HG03439 (cell line): ENCODE measurements around the gene SPTLC3.

Experiments
- ATAC-seq: cut with Tn5 transposase; IDR thresholded peaks from one replicate; pipeline ENCODE4 v1.9.1; 2021; ENCODE audit warnings: mild to moderate bottlenecking, moderate library complexity; ENCODE audit not compliant: unreplicated experiment

The SPTLC3 gene

GRCh38 chr20:13174402-13174801 is 165.6 kb downstream of the SPTLC3 start:
- ATAC-seq: no peak

DNA sequence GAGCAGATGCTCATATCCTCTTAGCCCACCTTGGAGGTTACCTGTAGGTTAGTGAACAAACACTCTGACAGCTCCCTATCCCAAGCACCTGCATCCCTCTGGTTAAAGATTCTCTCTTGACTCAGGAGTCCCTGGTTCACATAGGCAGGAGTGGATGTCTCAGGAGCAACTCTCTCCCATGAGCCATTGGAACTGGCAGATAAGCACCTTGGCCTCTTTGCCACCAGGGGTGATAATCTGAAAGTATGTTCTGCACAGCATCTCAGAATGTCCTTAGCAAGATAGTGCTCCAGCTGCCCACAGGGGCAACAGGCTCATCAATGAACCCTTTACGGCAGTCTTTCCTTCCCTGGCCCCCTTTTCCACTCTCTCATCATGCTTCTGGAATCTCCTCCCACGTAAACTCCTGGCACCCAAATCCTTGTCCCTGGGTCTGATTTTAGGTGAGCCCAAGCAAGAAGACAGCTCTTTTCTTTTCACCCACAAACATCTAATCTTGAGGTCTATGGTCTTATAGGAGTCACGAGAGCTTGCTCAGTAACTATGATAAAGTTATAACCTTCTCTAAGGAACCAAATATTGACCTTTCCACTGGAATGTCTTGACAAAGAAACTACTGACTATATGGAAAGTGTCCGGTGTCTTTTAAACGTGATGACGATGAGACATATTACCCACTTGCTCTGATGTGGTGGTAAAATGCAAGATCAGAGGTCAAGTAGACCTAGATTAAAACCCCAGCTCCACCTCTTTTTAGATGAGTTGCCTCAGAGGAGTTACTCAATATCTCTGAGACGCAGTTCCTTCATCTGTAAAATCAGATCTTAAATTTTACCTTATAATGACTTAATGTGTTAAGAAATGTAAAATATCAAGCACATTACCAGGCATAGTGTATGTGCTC is 172.5 kb downstream of the SPTLC3 start:
- ATAC-seq: no peak

- no peak for ATAC-seq
Observed at GRCh38 chr20:13183005-13183404, 174.2 kb downstream of the SPTLC3 start.

DNA sequence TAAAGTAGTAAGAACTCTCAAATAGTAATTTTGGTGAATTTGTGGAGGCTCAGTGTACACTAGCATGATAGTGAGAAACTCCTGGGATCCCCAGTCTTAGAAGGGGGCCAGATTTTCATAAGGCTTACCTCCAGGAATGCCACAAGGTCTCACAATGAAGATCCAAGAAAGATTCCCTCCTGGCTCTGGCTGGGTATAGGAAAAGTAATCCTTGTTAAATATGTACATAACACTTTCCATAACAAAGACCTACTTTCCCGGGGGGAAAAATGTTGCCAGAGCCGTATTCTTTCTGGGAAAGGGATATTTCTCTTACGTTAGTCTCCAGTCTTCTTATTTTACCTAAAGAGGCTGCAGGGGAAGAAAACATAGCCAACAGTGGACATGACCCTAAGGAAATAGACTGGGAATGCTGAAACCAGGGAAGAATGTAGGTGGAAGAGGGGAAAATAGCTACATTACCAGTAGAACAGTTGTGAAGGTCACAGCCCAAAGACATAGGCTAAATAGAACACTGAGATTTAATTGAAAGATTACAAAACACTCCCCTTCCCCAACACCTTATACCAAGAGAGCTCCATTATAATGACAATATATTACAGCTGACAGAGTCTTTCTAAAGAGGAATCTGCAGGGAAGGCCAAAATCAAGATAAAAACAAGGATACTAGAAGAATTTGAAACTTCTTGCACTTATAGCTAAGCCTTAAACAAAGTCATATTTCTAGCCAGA is 177.4 kb downstream of the SPTLC3 start:
- ATAC-seq: no peak

DNA sequence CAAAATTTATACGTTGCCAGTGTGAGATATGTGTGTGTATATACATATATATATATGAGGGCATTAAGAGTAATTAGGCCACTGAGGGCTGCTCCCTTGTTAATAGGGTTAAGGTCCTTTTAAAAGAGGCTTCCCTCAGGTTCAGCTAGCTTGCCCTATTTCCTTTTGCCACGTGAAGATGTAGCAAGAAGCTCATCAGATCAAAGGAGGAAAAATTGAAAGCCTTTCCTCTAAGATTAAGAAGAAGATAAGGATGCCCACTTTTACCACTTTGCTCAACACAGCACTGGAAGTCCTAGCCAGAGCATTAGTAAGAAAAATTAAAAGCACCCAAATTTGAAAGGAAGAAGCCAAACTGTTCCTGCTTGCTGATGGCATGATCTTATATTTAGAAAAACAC is 179.1 kb downstream of the SPTLC3 start:
- no peak for ATAC-seq

DNA sequence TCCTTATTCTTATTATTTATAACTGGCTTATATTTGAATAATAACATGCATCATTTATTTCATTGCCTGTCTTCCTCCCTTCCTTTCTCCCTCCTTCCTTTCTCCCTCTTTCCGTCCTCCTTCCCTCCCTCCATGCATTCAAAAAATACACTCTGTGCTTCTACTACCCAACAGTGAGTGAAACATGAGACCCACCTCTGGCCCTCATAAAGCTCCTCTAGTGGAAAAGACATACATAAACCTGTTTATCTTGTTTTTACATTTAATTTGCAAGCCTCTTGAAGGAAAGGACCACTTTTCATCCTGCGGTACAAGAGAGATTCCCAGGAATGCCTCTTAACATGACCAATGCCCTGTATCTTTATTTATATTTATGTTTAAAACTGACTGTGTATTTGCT is 190.5 kb downstream of the SPTLC3 start:
- no peak for ATAC-seq

DNA sequence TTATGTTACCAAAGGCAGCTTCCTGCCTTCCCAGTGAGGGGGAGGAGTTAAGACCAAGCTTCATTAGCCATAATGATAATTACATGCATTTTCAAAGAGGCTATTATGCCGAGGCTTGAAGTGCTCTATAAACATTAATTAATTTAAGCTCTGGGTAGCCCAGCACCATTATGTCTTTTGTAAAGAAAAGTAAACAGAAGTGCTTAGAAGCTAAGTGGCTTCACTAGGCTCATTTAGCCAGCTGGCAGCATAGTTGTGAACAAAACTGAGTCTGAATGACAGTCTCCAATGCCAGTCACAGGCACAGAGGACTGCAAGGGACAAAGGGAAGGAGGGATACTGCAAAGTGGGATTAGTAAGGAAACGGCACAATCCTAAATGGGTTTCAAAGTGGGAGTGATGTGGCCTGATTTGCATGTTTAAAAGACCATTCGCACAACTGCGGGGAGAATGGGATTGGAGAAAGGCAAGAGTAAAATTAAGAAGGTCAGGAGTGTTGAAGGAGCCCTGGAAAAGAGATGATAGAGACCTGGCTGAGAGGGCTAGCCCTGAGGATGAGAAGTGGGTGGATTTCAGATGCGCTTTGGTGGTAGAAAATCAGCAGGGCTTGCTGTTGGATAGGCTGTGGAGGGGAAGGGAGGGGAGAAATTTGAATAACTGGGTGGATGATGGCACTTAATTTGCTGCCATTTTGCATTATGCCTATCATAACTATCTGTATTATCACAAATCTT is 192.2 kb downstream of the SPTLC3 start:
- ATAC-seq: no peak

DNA sequence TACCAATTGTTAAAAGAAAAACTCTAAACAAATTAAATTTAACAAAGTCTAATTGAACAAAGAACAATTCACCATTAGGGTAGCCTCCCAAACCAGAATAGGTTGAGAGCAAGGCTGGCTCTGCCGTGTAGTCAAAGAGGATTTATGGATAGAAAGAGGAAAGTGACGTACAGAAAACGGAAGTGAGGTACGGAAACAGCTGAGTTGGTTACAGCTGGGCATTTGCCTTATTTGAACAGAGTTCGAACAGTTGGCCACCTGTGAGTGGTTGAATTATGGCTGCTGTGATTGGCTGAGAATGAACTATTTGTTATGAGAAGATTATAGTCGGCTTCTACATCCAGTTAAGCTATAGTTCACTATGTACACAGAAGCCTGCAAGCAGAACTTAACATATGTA is 193.8 kb downstream of the SPTLC3 start:
- ATAC-seq: no peak

- no peak for ATAC-seq
Observed at GRCh38 chr20:13205425-13205824, 196.7 kb downstream of the SPTLC3 start.

DNA sequence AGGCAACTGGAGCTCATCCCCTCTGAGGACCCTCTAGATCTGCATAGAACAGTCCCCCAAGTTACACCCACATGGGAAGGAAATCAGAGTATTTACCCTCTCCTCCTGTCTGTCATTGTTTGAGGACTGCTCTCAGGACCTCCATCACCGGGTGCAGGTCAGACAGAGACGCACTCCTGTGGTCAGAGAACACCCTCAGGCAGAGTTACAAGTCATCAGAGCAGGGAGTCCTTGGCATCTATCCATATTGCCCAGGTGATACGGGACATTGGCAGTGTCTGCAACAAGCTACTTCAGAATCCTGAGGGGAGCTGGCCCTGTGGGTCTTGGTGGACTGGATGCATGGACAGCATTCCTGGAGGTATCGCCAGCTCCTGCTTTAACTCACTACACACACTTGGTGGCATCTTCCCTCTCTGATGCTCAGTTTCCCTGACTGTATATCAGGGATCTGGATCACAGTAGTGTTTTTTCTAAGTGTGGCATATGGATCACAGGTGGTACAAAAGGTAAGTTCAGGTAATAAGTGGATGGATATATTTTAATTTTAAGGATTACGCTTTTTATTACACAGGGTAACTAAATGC is 197.2 kb downstream of the SPTLC3 start:
- ATAC-seq: no peak

DNA sequence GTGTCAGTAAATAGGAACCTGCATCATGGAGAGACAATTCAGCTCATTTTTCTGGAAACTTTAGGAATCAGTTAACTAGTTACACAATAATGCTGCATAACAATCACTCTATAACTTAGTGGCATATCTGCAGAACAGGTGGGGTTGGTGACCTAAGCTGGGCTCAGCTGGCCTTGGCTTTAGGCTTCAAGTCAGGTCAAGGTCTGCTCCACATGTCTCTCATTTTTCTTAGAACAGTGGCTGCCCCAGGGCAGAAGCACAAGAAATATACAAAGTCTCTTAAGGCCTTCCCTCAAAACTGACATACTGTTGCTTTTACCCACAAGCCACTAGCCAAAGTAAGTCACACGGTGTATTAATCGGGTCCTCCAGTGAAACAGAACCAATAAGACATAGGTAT is 198.2 kb downstream of the SPTLC3 start:
- no peak for ATAC-seq

DNA sequence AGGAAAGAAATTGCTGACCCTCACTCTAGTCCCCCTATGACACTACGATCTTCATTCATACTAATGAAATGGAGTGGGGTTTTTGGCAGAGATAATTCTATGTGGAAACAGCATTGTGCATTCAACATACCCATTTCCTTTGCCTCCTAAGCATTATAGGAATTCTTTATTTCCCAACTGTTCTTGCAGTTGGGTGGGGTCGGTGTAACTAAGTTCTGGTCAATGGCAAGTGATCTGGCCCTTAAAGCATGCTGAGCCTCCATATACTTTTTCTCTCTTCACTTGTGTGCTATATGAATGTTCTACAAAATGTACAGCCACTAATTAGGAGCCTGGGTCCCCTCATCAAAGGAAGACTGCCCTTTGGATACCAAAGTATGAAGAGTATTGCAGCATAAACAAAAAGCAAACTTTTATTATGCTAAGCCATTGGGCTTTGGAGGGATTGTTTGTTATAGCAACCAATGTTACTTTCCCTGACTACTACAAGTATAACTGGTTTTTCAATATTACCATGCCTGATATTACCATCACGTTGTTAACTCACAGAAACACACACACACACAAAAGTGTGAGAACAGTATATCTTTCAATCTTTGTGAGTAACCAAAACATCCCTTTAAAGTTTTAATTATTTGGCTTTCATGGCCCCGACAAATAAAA is 203.3 kb downstream of the SPTLC3 start:
- ATAC-seq: no peak

DNA sequence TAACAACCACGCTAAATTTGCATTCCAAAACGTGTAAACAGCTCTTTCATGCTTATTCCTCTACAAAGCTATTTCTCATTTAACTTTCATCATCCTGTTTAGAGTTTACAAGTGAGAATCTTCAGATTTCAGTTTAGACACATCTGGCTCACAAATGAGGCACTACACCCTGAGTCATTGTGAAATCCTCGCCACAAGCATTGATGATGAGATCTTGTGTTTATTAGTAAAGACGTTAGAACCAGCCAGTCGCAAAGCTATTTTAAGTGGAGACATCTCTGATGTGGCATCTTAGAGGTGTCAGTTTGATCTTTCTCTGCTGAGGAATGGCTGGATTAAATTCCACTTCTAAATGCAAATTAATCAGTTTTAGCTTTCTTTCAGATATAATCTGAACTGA is 204.0 kb downstream of the SPTLC3 start:
- no peak for ATAC-seq

DNA sequence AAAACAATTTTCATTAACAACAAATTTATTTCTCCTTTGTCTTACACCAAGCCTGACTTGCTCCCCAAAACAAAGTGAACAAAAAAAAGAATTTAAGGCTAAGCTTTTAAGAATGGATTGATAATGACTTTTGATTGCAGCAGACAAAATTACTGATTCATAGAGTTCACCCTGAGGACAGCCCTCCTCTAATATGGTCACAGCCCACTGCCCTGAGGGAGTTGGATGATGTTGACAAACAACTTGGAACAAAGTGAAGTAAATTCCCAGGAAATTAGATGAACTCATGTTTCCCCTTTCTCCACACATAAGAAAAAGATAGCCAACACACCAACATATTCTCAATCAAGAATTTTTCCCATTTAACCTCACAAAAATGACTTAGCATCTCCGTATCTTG is 204.6 kb downstream of the SPTLC3 start:
- no peak for ATAC-seq

DNA sequence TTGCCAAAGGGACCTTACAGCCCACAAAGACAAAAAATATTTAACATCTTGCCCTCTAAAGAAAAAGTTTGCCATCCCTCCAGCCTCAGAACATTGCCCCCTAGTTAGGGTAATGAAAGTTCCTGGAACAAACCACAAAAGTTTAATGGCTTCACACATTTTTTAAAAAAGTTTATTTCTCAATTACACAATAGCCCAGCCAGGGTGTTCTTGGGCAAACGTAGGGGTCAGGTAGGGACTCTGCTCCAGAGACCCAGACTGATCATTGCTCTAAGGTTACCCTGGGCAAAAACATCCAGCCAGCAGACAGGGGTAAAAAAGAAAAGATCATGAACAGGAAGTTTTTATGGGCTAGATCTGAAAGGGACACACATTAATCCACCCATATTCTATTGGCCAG is 207.8 kb downstream of the SPTLC3 start:
- ATAC-seq: no peak
